HUES6 (cell line): ENCODE data around the gene ZFP1.

Experiments
- H3K27ac ChIP-seq: 2 replicates; pipeline ENCODE4 v1.7.0; 2013; ENCODE audit warnings: low read depth, mild to moderate bottlenecking, low read length, inconsistent platforms
- H3K27me3 ChIP-seq: 2 replicates; pipeline ENCODE4 v1.6.1; 2013; ENCODE audit warnings: low read length; ENCODE audit not compliant: control insufficient read depth, insufficient read depth
- H3K36me3 ChIP-seq: 2 replicates; pipeline ENCODE4 v1.6.1; 2013; ENCODE audit warnings: low read length; ENCODE audit not compliant: control insufficient read depth, insufficient read depth
- H3K4me1 ChIP-seq: 2 replicates; pipeline ENCODE4 v1.6.1; 2013; ENCODE audit warnings: low read length; ENCODE audit not compliant: control insufficient read depth, insufficient read depth
- H3K4me3 ChIP-seq: 2 replicates; pipeline ENCODE4 v1.5.1; 2013; ENCODE audit warnings: low read depth, low read length
- H3K9ac ChIP-seq: one replicate; pipeline ENCODE4 v1.6.1; 2013; ENCODE audit warnings: mild to moderate bottlenecking, low read length
- H3K9me3 ChIP-seq: 2 replicates; pipeline ENCODE4 v1.6.1; 2013; ENCODE audit warnings: low read depth, low read length; ENCODE audit not compliant: control insufficient read depth, insufficient read depth

ZFP1 gene

DNA sequence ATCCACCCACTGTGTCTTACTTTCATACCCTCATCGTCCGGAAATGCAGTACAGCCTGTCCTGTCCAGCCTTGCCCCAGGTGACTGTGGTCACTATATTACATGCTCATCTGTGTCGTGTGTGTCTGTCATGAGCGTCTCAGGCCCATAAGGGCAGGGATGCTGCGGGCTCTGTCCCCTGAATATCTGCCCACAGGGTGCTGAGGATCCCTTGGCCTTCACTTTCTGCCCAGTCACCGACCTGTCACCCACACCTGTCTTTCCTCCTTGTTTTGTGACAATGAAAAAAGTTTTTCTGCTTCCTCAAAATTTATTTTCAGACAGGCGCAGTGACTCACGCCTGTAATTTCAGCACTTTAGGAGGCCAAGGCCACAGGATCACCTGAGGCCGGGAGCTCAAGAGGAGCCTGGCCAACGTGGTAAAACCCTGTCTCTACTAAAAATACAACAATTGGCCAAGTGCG lies 69.1 kb downstream of the ZFP1 start:
- Histone ChIP-seq H3K9me3 (no peaks in the 10 kb centered on the region), H3K9ac (no peak overlapping the region), H3K4me3 (no peak overlapping the region), H3K27ac (no peak overlapping the region), H3K4me1 (no peaks in the 10 kb centered on the region), H3K36me3 (no peaks in the 10 kb centered on the region), H3K27me3 (no peaks in the 10 kb centered on the region)

DNA sequence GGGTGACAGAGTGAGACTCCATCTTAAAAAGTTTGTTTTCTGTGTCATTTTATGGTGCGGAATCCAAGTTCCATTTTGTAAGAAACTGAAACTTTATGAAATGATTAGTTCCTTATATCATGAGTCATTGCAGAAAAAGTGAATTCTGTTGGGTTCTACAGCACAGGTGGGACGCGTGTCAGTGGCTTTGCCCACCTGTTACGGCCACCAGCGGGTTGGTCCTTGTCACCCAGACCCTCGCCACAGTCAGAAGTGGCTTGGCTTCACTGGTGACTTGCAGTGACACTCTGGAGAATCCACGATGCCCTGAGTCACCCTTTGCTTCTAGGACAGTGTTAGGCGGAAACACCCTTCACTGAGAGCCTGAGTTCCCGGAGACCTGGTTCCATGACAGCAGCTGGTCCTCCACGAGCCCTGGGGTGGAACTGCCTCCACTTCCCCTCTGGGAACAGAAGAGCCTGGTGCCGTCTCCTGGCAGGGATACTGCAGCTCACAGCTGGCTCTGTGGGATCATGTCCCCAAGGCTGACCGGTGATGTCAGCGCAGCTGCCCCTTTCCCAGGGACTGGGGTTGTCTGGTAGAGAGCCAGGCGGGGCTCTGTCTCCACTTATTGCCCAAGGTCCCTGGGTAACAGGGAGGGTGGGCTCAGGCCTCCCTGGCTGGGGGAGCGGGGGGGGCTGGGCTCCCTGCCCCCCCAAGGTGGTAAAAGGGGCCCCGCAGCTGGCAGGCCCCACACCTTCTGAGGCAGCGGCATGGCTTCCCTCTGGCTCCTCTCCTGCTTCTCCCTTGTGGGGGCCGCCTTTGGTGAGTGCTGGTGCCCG lies 70.1 kb downstream of the ZFP1 start, which contains the start of gene CTRB1:
TSS of gene CTRB1 (plus strand) at position 733 of the 821 bp plus-strand sequence. CDS start at position 753, 20 bp downstream.
- H3K27ac ChIP-seq: no peak within 1 kb of the TSS
- H3K9me3 ChIP-seq: no peaks in the 10 kb centered on the region
- no peaks in the 10 kb centered on the region for H3K4me1 ChIP-seq
- H3K36me3 ChIP-seq: no peaks in the 10 kb centered on the region
- H3K27me3 ChIP-seq: no peaks in the 10 kb centered on the region
- no peak within 1 kb of the TSS for H3K4me3 ChIP-seq
- no peak within 1 kb of the TSS for H3K9ac ChIP-seq

DNA sequence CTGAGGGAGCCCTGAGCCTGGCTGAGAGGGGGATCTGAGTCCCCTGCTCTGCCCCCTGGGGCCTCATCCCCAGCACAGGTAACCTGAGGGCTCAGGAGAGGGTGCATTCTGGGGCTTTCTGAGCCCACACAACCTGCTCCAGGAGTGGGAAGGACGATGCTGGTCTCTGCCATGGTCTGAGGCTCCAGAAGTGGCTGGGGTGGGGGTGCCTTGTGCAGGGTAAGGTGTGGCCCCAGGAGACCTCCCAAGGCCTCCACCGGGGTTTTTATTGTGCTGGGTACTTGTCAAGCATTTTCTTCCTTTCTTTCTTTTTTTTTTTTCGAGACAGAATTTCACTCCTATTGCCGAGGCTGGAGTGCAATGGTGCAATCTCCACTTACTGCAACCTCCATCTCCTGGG lies 70.8 kb downstream of the ZFP1 start:
- Histone ChIP-seq H3K4me3 (no peak overlapping the region), H3K4me1 (no peaks in the 10 kb centered on the region), H3K9ac (no peak overlapping the region), H3K9me3 (no peaks in the 10 kb centered on the region), H3K27me3 (no peaks in the 10 kb centered on the region), H3K27ac (no peak overlapping the region), H3K36me3 (no peaks in the 10 kb centered on the region)

DNA sequence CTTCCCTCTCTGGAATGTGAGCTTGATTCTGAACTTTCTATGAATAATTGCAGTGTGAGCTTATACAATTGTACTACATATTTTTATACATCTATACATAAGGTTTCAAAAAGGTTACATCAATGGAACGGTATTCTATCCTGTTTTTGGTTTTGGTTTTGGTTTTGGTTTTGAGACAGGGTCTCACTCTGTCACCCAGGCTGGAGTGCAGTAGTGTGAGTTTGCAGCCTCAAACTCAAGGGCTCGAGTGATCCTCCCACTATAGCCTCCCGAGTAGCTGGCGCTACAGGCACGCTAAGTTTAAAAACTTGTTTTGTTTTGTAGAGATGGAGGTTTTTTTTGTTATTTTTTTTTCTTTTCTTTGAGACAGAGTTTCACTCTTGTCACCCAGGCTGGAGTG lies 71.5 kb downstream of the ZFP1 start:
- no peaks in the 10 kb centered on the region for H3K9me3 ChIP-seq
- H3K4me1 ChIP-seq: no peaks in the 10 kb centered on the region
- H3K27me3 ChIP-seq: no peaks in the 10 kb centered on the region
- no peak overlapping the region for H3K9ac ChIP-seq
- no peak overlapping the region for H3K4me3 ChIP-seq
- H3K27ac ChIP-seq: no peak overlapping the region
- H3K36me3 ChIP-seq: no peaks in the 10 kb centered on the region
